Hindlimb muscle (tissue), 1 donor: ENCODE data around the gene RCOR2. TPM values are rescaled to one million over a fixed set of nuclear protein-coding genes. Genes with fewer than 3 reads are reported as not detected.
"Not testable (repeated sequence)": the region's sequence is repeated elsewhere in the genome, so short reads cannot be mapped to it uniquely, and the experiment has no call there.

Experiments
- DNase-seq: peaks from one replicate; pipeline ENCODE4 v3.0.0-alpha.2; 2013
- polyA plus RNA-seq: library from polyadenylated mRNA; unstranded; fragments of 120-200 nt; gene quantifications from one replicate; pipeline ENCODE4 v1.2.1, GENCODE V29; 2013; ENCODE audit not compliant: insufficient read length

RCOR2 gene
- 11.0 TPM for polyA plus RNA-seq

DNA sequence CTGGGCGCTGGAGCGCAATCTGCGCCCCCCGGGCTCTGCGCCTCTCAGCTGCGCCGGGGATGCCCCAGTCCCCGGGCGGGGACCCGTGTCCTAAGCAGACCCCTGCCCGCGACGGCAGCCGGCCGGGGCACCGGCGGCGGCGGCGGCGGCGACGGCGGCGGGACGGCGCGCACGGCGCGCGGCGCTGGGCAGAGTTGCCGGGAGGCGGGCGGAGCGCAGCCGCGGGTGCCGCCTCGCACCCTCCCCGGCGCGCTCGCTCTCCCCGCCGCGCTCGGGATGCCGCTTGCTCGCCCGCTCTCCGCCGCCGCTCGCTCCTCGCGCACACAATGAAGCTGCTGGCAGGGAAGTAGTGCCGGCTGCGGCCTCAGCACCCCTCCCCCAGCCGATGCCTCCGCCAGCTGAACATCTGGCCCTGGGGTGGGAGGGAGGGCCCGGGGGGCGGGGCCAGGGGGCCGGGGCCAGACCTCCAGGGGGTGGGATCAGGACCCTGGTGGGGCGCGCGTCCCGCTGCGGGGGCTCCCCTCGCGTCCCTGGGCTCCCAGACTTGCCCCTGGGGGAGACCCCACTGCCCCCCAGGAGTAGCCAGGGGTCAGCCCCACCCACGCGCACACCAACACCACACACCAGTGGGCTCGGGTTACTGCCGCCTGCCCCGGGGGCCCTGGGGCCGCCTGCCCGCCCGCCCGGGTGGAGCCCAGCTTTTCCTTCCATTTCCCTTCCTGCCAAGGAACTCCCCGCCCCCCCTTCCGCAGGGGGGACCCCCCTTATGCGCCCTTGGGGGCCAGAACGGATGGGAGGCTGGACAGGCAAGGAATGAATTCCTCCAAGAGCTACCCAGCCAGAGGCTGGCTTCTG, at the start of gene RCOR2:
TSS of gene RCOR2 (minus strand) at position 328 of the 855 bp plus-strand sequence. CDS start 708 bp downstream, outside the sequence.
- peak; percentile 85 for DNase-seq

- no peak for DNase-seq
Measured at GRCh38 chr11:63966444-63966843, 49.5 kb upstream of the RCOR2 start.

- DNase-seq = not testable (repeated sequence)
Measured at GRCh38 chr11:63963895-63964294, 46.9 kb upstream of the RCOR2 start.

DNA sequence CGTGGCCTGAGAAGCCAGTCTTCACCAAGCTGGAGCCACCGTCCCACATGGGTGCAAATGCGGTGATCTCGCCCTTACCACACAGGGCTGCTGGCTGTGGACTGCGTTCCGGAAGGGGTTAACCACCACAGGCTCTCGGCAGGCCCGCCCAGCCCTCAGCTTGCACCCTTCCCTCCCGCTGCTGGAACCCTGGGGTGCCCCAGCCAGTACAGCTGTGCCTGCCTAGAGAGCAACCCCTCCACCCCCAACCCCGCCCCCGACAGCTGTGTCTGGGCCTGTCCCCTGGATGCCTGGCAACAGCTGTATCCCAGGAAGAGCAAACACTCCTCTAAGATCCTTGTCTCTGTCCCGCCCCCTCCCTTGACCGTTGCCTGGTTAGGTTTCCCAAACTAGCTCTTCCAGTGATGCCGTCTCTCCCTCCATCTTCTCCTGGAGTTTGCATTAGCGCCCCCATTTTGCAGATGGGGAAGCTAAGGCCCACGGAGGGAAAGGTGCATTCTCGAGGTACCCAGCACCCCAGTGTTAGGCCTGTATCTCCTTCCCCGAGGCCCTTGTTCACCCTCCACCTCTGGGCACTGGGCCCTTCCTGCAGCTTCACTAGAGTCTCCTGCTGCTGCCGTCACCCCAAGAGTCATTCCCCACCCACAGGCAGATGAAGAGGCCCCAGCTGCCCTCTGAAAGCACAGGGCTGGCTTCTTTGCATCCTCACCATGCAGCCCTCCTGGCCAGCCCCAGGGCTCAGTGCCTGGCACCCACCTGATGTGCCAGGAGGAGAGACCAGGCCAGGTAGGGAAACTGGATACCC, 44.8 kb upstream of the RCOR2 start:
- peak; percentile 73 for DNase-seq

DNA sequence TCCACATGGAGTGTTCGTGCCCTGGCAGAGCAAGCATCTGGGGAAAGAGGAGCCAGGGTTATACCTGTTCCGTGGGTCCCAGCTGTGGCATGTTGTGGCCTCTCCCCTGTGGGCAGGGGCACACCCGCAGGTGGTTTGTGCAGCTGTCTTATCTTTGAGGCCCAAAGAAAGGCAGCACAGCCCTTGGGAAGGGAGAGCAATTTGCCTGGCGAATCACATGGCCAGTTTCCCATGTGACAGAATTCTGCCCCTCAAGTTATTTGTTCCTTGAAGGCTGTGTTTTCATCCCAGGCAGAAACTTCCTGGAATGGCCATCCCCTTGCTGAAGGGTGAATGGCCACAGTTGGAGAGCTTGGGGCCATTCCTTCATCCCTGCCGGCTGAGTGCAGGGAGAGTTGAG, 41.0 kb upstream of the RCOR2 start:
- no peak for DNase-seq

DNA sequence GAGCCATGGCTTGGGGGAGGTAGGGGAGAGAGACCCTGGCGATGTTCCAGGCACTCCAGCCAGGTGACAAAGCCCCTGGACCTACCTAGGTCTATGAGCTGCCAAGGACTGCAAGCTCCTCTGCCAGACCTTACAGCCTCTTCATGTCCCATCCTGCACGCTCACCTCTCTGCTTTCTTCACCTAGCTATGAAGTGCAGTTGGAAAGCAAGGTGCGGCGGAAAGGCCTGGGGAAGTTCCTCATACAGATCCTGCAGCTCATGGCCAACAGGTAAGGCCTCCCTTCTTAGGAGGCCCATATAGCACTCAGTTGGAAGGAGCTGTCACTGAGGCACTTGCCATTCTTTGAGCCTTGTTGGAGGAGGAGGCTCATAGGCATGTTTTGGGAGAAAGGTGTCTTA, 35.6 kb upstream of the RCOR2 start:
- DNase-seq = no peak

GRCh38 chr11:63951779-63952536, 35.0 kb upstream of the RCOR2 start:
- DNase-seq = no peak

DNA sequence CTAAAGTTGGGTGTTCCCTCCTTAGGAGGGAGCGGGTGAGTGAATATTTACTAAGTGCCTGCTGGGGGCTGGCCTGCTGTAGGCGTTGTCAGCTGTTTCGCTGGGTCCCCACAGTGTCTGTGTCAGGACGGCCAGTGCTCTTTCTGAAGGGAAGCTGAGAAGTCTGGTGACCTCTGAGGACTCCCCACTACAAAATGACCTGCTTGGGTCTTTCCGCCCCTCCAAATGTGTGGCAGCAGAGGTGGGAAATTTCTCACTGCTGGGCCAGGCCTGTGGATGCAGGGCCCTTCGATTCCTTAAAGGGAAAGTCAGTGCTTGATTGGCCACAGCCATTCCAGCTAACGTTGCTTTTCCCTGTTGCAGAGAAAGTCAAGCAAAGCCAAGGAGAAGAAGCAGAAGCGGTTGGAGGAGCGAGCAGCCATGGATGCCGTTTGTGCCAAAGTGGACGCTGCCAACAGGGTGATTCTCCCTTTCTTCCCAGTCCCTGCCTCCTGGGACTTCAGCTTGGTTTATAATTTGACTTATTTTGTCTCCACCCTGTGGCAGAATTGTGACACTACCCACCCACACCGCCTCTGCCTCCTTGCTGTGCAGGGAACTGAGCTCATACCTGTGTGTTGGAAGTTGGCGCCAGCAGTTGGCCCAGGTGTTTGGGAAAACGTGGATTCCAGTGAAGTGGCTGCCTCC, 28.7 kb upstream of the RCOR2 start:
- peak; percentile 69 for DNase-seq

DNA sequence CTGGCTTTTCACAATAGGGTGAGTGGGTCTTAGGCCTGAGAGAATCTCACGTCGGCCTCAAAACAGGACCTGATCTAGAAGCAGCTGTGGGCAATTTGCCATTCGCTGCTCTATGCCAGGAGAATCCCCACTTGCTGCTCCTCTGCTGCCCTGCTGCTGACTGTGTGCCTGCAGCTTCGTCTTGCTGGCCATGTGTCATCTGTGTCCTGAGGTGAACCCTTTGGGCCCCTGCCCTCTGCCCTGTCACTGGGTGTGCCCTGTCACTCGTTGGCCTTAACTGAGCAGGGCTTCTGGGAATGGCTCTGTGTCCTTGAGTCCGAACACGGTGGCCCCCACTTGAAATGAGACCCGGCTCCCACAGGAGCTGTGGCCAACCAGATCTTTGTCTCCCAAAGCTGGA, 28.0 kb upstream of the RCOR2 start:
- DNase-seq = peak; percentile 56

GRCh38 chr11:63942803-63943202, 25.8 kb upstream of the RCOR2 start:
- DNase-seq = no peak

GRCh38 chr11:63941901-63942300, 24.9 kb upstream of the RCOR2 start:
- no peak for DNase-seq

- no peak for DNase-seq
Measured at GRCh38 chr11:63940786-63941185, 23.8 kb upstream of the RCOR2 start.

GRCh38 chr11:63939397-63939891, 22.5 kb upstream of the RCOR2 start:
- DNase-seq = no peak

DNA sequence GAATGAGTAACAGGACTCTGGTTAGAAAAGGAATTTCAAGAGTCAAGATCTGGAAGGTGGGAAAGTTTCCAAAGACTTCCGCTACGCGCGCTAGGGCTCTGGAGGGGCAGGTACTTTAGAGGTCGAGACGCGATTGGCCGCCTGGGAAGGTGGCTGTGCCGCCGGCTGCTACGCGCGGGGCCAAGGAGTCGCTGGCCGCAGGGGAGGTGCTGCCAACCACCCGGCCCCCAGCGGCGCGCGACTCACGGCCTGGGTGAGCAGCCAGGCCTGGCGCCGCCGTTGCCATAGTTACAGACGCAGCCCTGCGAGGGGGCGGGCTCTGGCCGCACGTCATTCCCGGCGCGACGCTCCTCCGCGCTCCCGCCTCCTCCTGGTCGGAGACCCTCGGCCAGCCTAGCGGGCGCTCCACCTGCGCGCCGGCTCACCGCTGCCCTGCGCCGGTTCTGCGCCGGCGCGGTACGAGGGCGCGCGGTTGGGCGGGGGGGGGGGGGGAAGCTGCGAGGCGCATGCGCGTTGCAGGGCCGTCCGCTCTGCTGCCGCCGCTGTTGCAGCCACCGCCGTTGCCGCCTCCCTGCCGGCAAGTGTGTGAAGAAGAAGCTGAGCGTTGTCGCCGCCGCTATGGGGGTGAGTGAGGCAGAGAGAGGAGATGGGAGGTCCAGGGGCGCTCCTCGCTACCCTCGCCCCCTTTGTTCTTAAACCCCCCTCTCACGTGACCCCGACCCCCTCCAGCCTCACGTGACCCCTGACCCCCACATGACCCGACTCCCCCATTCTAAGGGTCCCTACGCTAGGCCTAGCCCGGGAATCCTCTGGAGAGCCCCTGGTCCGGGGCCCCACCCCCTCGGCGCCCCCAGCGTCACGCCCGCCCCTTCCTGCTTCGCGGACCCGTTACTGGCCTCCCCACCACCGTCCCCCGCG, 21.8 kb upstream of the RCOR2 start, which contains the start of gene NAA40:
TSS of gene NAA40 (plus strand) at position 524 of the 918 bp plus-strand sequence. CDS start at position 619, 95 bp downstream.
- DNase-seq = peak; percentile 92

DNA sequence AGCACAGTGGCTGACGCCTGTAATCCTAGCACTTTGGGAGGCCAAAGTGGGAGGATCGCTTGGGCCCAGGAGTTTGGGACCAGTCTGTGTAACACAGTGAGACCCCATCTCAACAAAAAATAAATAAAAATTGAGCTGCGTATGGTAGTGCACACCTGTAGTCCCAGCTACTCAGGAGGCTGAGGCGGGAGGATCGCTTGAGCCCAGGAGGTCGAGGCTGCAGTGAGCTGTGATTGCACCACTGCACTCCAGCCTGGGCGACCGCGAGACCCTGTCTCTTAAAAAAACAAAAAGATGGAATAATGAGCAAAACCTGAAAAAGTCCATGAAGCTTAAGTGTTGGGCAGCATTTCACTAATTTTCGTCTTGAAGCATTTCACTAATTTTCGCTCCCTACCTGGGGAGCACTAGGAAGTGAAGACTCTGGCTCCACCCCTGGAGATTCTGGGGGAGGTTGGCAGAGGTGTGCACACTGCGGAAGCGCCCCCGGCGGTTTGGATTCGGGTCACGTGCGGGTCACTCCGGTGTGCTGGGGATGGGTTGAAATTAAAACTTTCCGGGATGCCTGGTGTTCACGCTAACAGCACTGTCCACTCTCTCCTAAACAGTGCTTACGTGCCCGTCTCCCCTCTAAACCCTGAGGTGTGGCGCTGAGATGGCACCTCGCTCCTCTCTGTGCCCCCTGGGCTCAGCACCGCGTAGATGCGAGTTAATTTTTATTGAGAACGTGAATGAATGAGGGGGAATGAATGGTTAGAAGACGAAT, 20.9 kb upstream of the RCOR2 start:
- DNase-seq = no peak

GRCh38 chr11:63933459-63933858, 16.5 kb upstream of the RCOR2 start:
- no peak for DNase-seq

GRCh38 chr11:63931876-63932275, 14.9 kb upstream of the RCOR2 start:
- no peak for DNase-seq

DNA sequence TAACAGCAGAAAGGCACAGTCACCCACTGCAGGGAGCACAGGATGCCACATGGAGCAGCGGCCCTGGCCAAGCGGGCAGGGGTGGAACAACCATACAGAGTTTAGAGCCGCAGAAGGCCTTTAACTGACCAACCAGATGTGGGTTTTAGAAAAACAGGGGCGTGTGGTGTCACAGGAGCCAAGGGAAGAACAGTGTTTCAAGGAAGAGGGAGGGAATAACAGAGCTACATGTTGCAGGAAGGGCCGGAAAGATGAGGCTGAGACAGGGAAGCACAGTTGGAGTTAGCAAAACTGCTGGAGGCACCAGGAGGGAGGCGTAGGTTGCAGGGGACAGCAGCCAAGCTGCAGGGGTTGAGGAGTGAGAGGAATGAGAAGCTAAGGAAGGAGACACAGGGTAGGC, 14.1 kb upstream of the RCOR2 start:
- DNase-seq = peak; percentile 54

DNA sequence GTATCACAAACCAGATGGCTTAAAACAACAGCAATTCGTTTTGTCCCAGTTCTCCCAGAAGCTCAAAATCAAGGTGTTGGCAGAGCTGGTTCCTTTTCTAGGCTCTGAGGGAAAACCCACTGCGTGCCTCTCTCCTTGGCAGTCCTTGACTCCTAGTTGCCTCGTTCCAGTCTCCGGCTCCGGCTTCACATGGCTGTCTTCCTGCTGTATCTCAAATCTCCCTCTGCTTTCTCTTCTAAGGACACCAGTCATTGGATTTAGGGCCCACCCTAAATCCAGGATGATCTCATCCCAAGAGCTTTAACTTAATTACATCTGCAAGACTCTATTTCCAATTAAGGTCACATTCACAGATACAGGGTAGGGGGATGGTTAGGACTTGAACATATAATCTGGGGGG, 12.7 kb upstream of the RCOR2 start:
- DNase-seq = no peak

- no peak for DNase-seq
Measured at GRCh38 chr11:63923319-63923718, 6.4 kb upstream of the RCOR2 start.
